NCI-H446 (cell line): Measurements from ENCODE around the gene CCDC127.
"Not testable (repeated sequence)": the region's sequence is repeated elsewhere in the genome, so short reads cannot be mapped to it uniquely, and the experiment has no call there.

Source experiments
- DNase-seq, 2 experiments: peaks; one replicate each; lab custom pipeline; 2025; lab: John Stamatoyannopoulos, UW

CCDC127 gene

GRCh38 chr5:233426-233825 lies 15.5 kb upstream of the CCDC127 start:
- DNase-seq = not testable (repeated sequence)

GRCh38 chr5:231661-232060 lies 13.7 kb upstream of the CCDC127 start:
- no peak for DNase-seq

- DNase-seq = no peak
Observed at GRCh38 chr5:230711-231110, 12.8 kb upstream of the CCDC127 start.

GRCh38 chr5:228886-229285 lies 10.9 kb upstream of the CCDC127 start:
- DNase-seq = no peak

- not testable (repeated sequence) for DNase-seq
Observed at GRCh38 chr5:227375-227774, 9.4 kb upstream of the CCDC127 start.

- no peak for DNase-seq
Observed at GRCh38 chr5:225334-225733, 7.4 kb upstream of the CCDC127 start.

GRCh38 chr5:223791-224190 lies 5.8 kb upstream of the CCDC127 start:
- DNase-seq = no peak

- not testable (repeated sequence) for DNase-seq
Observed at GRCh38 chr5:222951-223715, 5.2 kb upstream of the CCDC127 start.

- no peak for DNase-seq
Observed at GRCh38 chr5:219991-220390, 2.0 kb upstream of the CCDC127 start.

GRCh38 chr5:219460-219863 lies 1.5 kb upstream of the CCDC127 start:
- peak; percentile 33 to 66 for DNase-seq

- DNase-seq = peak in 1 of 2 experiments; percentile 43
Observed at GRCh38 chr5:218457-219291, 721 bp upstream of the CCDC127 start.

- DNase-seq = not testable (repeated sequence)
Observed at GRCh38 chr5:216076-216475, 1.9 kb downstream of the CCDC127 start.

- not testable (repeated sequence) for DNase-seq
Observed at GRCh38 chr5:215256-215655, 2.7 kb downstream of the CCDC127 start.

GRCh38 chr5:213803-214395 lies 4.1 kb downstream of the CCDC127 start:
- DNase-seq = no peak

- no peak for DNase-seq
Observed at GRCh38 chr5:208449-209114, 9.4 kb downstream of the CCDC127 start.

GRCh38 chr5:207599-207998 lies 10.4 kb downstream of the CCDC127 start:
- no peak for DNase-seq

- DNase-seq = no peak
Observed at GRCh38 chr5:206927-207536, 10.9 kb downstream of the CCDC127 start.

GRCh38 chr5:206406-206805 lies 11.5 kb downstream of the CCDC127 start:
- DNase-seq = no peak

GRCh38 chr5:204966-205670 lies 12.8 kb downstream of the CCDC127 start:
- DNase-seq = no peak

- DNase-seq = no peak
Observed at GRCh38 chr5:204462-204861, 13.5 kb downstream of the CCDC127 start.

GRCh38 chr5:204001-204400 lies 14.0 kb downstream of the CCDC127 start:
- DNase-seq = no peak
